ENCODE measurements around the gene HSPG2. TPM values are rescaled to one million over a fixed set of nuclear protein-coding genes. Genes with fewer than 3 reads are reported as not detected.

The HSPG2 gene
- total RNA-seq, 2 donors from 2014 or later, result 684 to 846 TPM

DNA sequence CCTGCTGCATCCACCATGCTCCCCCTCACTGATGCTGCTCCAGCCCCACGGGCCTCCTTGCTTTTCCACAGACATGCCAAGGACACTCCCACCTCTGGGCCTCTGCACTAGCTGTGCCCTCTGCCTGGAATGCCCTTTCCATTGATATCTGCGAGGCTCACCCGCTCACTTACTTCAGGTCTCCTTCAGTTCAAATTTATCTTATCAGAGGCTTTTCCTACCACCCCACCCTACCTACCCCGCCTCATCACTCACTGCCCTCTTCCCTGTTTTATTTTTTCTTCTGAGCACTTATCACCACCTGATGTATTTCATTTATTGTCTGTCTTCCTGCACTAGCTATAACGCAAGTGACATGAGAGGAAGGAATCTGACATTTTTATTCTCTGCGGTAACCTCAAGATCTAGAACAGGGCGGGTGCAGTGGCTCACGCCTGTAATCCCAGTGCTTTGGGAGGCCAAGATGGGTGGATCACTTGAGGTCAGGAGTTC is 7.0 kb downstream of the HSPG2 start:
- Histone ChIP-seq H3K27ac (peak overlapping the region; percentile 95 to 99), H3K27me3 (replicated peaks; ENCODE audit: insufficient read depth) (no peaks in the 10 kb centered on the region), H3K9me3 (no peaks in the 10 kb centered on the region), H3K36me3 (no peaks in the 10 kb centered on the region), H3K4me3 (no peak overlapping the region), H3K4me1 (ENCODE audit: control insufficient read depth in 1 of 2, low read depth in 2 of 2) (peaks cover 62 to 98% of the 10 kb centered on the region in 2 donors)
- no peak for ATAC-seq (ENCODE audit: insufficient number of reproducible peaks, low FRiP score, low read depth)
- TF ChIP-seq, protein P1, sequence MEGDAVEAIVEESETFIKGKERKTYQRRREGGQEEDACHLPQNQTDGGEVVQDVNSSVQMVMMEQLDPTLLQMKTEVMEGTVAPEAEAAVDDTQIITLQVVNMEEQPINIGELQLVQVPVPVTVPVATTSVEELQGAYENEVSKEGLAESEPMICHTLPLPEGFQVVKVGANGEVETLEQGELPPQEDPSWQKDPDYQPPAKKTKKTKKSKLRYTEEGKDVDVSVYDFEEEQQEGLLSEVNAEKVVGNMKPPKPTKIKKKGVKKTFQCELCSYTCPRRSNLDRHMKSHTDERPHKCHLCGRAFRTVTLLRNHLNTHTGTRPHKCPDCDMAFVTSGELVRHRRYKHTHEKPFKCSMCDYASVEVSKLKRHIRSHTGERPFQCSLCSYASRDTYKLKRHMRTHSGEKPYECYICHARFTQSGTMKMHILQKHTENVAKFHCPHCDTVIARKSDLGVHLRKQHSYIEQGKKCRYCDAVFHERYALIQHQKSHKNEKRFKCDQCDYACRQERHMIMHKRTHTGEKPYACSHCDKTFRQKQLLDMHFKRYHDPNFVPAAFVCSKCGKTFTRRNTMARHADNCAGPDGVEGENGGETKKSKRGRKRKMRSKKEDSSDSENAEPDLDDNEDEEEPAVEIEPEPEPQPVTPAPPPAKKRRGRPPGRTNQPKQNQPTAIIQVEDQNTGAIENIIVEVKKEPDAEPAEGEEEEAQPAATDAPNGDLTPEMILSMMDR (IDR thresholded peaks at IDR 0.05), result no peak
- DNase-seq (ENCODE audit: low spot score), result no peak

GRCh38 chr1:21927533-21928237 is 9.4 kb downstream of the HSPG2 start:
- H3K4me1 ChIP-seq (ENCODE audit: control insufficient read depth in 1 of 2, low read depth in 2 of 2), result peaks cover 70 to 98% of the 10 kb centered on the region in 2 donors
- DNase-seq (ENCODE audit: low spot score) (no peak), ATAC-seq (ENCODE audit: insufficient number of reproducible peaks, low FRiP score, low read depth) (no peak)

GRCh38 chr1:21926814-21927532 is 10.1 kb downstream of the HSPG2 start:
- DNase-seq (ENCODE audit: low spot score) (no peak), ATAC-seq (ENCODE audit: insufficient number of reproducible peaks, low FRiP score, low read depth) (peak; percentile 57)
- Histone ChIP-seq H3K27ac (peak overlapping the region; percentile 95 to 99), H3K9me3 (no peaks in the 10 kb centered on the region), H3K4me3 (peak overlapping the region; percentile 20), H3K4me1 (ENCODE audit: control insufficient read depth in 1 of 2, low read depth in 2 of 2) (peaks cover 71 to 98% of the 10 kb centered on the region in 2 donors), H3K27me3 (replicated peaks; ENCODE audit: insufficient read depth) (no peaks in the 10 kb centered on the region), H3K36me3 (no peaks in the 10 kb centered on the region)
- TF ChIP-seq, protein P1 (IDR thresholded peaks at IDR 0.05), result no peak

More at GRCh38 chr1:21927533-21928237, 9.4 kb downstream of the HSPG2 start:
- TF ChIP-seq, protein P1 (IDR thresholded peaks at IDR 0.05), result no peak
- Histone ChIP-seq H3K4me3 (peak overlapping the region; percentile 20), H3K9me3 (no peaks in the 10 kb centered on the region), H3K27ac (peak overlapping the region; percentile 95 to 99), H3K27me3 (replicated peaks; ENCODE audit: insufficient read depth) (no peaks in the 10 kb centered on the region), H3K36me3 (no peaks in the 10 kb centered on the region)

GRCh38 chr1:21926065-21926464 is 11.0 kb downstream of the HSPG2 start:
- DNase-seq (ENCODE audit: low spot score), result no peak
- no peaks in the 10 kb centered on the region for H3K27me3 ChIP-seq (replicated peaks; ENCODE audit: insufficient read depth)
- TF ChIP-seq, protein P1 (IDR thresholded peaks at IDR 0.05), result no peak
- no peak for ATAC-seq (ENCODE audit: insufficient number of reproducible peaks, low FRiP score, low read depth)
- no peaks in the 10 kb centered on the region for H3K36me3 ChIP-seq
- H3K9me3 ChIP-seq, result no peaks in the 10 kb centered on the region
- H3K27ac ChIP-seq, result peak overlapping the region; percentile 95 to 99
- H3K4me3 ChIP-seq, result no peak overlapping the region
- peaks cover 73 to 98% of the 10 kb centered on the region in 2 donors for H3K4me1 ChIP-seq (ENCODE audit: control insufficient read depth in 1 of 2, low read depth in 2 of 2)

- TF ChIP-seq, protein P1 (IDR thresholded peaks at IDR 0.05), result no peak
- Histone ChIP-seq H3K4me3 (no peak overlapping the region), H3K9me3 (no peaks in the 10 kb centered on the region), H3K27me3 (replicated peaks; ENCODE audit: insufficient read depth) (no peaks in the 10 kb centered on the region), H3K36me3 (no peaks in the 10 kb centered on the region), H3K27ac (peak overlapping the region; percentile 95 to 99), H3K4me1 (ENCODE audit: control insufficient read depth in 1 of 2, low read depth in 2 of 2) (peaks cover 72 to 98% of the 10 kb centered on the region in 2 donors)
- DNase-seq (ENCODE audit: low spot score), result no peak
- no peak for ATAC-seq (ENCODE audit: insufficient number of reproducible peaks, low FRiP score, low read depth)
Measured at GRCh38 chr1:21925334-21925940, 11.7 kb downstream of the HSPG2 start.

Data from thoracic aorta (tissue), 2 donors.